TTC549 (cell line): Measurements from ENCODE around the gene KLHL36.
"Not testable (repeated sequence)": the region's sequence is repeated elsewhere in the genome, so short reads cannot be mapped to it uniquely, and the experiment has no call there.

Experiments
- FAIRE-seq: peaks from 2 replicates; lab custom pipeline; 2012; peaks lifted over from hg19 to GRCh38; lab: Jason Lieb, UNC

Gene KLHL36

DNA sequence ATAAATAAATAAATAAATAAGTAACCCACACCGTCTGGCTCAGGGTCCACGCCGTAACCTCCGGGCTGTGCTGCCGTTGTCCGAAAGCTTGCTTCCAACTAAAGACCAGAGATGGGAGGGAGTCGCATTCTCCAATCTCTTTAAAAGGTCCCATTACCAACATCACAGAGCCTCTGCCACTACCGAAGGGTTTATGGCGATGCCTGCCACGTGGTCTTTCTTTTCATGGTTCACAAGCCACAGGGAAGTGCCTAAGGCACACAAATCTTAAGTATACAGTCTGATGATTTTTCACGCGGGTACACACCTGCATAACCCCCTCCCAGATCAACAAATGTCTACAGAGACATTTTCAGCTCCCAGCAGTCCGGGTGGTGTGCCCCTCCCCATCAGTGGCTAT, 31.8 kb upstream of the KLHL36 start:
- no peak for FAIRE-seq

DNA sequence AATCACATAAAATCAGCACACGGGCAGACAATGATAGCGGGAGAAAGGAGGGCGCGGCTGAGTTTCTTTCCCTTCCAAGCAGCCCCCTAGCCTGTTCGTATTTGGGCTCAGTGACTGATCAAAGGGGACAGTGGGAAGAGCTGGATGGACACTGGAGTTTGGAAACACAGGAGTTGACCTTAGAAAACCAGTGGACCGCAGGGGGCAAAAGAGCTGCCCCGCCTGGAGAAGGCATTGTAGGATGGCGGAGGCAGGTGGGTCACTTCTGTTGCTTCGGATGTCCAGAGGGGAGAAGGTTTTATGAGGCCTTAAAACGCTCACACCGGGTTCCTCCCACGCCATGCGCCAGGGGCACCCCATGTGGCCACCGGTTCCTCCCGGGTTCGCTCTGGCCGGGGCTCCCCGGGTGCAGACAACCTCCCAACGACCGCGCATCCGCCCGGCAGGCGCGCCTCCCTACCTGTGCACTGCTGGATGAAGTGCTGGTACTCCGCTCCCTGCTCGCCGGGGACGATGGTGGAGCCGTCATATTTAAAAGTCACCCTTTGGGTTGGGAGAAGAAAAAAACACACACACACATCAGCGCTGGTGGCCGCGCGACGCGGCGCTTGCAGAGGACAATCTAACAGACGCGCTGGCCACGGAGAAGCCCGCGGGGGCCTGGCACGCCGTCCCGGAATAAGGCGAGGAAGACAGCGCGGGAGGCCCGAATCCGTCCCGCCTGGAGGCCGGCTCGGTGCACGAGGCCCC, 31.1 kb upstream of the KLHL36 start:
- FAIRE-seq: no peak

DNA sequence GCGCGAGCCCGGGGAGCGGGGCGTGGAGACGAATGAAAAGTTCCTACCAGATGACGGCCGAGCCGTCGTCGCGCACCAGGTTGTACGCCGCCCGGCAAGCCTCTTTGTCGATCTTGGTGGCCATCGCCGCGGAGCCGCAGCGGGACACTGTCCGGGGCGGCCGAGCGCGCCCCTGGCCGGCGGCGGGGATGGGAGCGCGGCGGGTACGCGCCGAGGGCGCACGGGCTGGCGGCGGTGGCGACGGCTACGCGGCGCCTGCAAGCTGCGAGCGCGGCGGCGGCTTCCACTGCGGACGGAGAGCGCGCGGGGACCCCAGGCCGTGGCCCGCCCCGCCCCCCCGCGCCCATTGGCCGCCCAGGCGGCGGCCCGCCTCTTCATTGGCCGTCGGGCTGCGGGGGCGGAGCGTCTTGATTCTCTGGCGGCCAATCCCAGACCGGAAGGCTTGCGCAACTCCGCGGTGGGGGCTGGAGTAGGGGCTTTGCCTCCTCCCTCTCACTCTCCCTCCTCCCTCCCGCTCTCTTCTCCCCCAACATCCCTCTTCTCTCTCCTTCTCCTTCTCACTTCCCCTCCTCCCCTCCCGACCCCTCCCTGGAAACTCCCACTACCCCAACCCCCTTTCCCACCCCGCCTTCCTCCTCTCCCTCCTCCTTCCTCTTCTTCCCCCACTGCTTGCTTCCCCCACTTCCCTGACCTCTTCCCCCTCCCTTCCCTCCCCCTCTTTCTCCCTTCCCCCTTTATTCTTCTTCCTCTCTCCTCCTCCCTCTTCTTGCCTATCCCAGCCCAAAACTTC, 30.3 kb upstream of the KLHL36 start, which contains the start of gene COTL1:
Gene COTL1, minus strand, starts transcription at position 288 of the 790 bp plus-strand sequence. Its CDS starts 164 bp downstream, at position 124.
- no peak for FAIRE-seq

DNA sequence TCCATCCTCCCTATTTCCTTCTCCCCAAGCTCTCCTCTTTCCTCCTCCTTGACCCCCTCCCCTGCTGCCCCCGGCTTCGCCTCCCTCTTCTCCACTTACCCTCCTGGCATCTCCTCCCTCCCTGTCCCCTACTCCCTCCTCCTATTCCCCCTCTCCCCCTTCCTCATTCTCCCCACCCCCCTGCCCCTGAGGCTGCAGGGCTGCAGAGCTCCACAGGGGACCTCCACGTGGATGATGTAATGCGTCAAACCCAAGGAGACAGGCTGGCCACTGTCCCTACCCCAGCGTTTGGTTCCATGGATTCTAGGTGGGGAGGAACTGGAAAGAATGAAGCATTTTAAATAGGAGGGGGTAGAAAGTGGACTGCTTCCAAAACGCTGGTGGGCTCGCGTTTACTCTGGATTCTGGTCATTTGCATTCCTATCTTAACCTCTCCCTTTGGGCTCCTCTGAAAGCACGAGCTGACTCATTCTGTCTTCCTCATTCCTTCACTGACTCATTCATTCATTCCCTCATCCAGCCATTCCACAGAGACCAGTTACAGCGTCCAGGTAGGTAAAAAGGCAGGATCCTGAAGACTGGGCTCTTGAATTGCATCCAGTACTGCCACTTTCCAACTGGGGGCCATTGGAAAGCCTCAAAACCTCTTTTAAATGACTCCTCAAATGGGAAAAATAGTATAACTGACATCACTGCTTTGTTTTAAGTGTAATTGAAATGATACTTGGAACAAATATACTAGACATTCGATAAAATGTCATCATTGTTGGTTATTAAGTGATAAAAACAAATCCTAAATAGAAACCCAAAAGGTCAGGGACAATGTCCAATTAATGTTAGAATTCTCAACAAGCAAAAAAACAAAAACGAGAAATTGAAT, 29.5 kb upstream of the KLHL36 start:
- FAIRE-seq: no peak

DNA sequence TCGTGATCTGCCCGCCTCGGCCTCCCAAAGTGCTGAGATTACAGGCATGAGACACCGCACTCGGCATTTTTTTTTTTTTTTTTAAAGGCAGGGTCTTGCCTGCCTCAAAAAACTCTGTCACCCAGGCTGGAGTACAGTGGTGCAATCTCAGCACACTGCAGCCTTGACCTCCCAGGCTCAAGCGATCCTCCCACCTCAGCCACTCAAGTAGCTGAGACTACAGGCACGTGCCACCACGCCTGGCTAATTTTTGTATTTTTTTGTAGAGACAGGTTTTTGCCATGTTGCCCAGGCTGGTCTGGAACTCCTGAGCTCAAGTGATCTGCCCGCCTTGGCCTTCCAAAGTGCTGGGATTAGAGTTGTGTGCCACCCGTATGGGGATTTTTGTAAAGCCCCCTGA, 27.4 kb upstream of the KLHL36 start:
- FAIRE-seq: not testable (repeated sequence)

DNA sequence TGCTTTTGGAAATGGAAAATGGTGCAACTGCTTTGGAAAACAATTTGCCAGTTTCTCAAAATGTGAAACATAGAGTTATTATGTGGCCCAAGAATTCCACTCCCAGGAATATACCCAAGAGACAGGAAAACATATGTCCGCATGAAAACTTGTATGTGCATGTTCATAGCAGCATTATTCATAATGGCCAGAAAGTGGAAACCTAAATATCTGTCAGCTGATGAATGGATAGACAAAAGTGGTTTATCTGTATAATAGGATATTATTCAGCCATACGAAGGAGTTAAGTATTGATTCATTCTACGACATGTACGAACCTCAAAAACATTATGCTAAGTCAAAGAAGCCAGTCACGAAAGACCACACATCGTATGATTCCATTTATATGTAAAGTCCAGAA, 22.8 kb upstream of the KLHL36 start:
- no peak for FAIRE-seq

DNA sequence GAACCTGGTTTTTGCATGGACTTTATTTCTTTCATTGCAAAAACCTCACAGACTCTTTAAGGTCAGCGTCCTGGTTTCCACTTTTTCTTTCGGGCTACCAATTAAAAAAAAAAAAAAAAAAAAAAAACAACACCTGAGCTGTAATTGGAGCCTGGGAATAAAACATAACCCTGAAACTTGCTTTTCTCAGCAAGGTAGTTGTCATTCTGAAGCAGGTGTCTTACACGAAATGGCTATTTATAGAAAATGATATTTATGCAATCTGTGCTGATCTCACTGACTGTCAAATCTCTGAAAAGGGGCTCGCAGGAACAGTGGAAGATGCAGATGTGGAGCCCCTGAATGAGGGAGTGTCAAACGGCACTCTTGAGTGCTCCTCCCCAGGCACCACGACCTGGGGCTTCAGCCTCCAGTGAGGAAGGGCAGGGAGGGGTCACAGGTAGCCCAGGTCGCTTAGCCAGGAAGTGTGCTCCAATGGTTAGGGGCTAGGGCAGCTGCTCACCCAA, 20.0 kb upstream of the KLHL36 start:
- FAIRE-seq: no peak

DNA sequence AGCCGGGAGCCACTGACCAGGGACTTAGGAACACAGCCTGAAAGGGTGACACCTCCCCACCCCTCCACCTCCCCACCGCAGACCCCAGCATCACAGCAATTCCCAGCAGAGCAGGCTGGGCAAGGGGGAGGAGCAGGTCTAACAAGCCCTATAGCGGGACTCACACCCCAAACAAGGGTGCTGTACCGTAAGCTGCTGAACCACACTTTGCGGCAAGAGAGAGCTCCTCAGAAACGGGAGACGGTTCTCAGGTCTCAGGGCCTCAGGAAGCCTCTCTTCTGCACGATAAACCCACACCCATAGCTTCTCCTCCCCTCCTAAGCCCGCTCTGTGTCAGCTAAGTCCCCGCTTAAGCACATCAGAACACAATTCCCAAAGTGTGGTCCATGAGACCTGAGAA, 18.7 kb upstream of the KLHL36 start:
- no peak for FAIRE-seq

DNA sequence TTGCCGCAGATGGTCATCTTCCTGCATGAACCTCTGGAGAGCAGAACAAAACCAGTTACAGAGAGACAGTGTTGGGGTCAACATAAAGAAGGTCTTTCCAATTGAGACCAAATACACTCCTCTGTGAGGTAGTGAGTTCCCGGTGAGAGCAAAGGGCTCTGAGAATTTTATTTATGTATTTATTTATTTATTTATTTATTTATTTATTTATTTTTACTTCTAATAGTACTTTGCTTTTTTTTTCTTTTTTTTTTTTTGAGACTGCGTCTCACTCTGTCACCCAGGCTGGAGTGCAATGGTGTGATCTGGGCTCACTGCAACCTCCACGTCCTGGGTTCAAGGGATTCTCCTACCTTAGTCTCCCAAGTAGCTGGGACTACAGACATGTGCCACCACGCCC, 18.3 kb upstream of the KLHL36 start:
- no peak for FAIRE-seq

DNA sequence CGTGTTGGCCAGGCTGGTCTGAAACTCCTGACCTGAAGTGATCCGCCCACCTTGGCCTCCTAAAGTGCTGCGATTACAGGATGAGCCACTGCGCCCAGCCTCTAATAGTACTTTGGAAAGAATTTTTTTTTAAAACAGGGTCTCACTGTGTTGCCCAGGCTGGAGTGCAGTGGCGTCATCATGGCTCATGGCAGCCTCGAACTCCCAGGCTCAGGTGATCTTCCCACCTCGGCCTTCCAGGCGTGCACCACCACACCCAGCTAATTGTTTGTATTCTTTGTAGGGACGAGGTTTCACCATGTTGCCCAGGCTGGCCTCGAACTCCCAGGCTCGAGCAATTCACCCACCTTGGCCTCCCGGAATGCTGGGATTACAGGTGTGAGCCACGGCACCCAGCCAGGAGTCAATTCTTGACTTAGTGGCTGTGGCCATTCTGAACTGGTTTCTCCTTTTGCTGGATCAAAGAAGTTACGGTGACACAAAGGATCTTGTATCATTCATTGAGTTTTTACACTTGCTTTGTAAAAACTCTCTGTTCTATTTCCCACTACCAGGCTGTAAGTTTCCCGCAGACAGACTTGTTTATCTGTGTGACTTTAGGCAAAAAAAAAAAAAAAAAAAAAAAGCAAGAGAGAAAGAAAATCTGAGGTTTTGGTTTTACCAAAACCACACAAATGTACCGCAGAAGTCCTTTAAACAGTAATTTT, 17.7 kb upstream of the KLHL36 start:
- FAIRE-seq: no peak

DNA sequence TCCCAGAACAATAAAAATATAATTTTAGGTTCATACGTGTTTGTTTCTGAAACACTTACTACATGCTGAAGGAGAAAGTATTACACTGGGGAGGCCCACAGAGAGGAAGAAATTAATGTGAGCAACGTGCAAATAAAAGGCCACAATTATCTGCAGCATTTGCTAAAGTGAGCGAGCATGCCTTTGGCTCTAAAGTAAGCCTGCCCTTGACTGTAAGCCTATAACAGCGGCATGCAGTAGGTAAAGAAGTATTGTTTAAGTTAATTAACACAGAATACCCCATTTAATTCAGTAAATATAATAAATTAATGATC, 17.2 kb upstream of the KLHL36 start:
- FAIRE-seq: no peak

DNA sequence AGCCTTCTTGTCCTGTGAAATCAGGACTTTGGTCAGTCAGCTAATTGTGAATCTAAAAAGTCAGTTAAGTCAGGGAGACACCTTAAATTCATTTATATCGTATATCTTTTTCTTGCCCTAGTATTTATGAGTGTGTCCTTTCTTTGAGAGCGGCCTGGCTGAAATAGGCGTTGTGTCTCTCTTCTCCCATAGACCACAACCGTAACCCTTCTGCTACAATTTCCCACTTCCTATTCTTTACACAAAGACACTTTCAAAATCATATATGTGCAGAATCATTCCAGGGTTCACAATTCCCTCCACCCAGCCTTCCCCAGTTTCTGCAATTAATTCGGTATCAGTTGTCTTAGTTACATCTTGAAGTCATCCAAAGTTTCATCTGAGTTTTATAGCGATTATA, 16.4 kb upstream of the KLHL36 start:
- FAIRE-seq: no peak

DNA sequence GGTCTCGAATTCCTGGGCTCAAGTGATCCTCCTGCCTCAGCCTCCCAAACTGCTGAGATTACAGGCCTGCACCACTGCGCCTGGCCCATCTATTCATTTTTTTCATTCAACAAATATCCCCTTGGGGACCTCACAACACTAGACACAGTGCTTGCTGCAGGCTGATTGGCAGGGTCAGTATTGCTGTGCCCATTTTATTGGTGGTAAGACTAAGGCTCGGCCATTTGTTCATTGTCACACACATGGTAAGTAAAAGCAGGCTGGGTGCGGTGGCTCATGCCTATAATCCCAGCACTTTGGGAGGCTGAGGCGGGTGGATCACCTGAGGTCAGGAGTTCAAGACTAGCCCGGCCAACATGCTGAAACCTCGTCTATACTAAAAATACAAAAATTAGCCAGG, 15.4 kb upstream of the KLHL36 start:
- FAIRE-seq: not testable (repeated sequence)

DNA sequence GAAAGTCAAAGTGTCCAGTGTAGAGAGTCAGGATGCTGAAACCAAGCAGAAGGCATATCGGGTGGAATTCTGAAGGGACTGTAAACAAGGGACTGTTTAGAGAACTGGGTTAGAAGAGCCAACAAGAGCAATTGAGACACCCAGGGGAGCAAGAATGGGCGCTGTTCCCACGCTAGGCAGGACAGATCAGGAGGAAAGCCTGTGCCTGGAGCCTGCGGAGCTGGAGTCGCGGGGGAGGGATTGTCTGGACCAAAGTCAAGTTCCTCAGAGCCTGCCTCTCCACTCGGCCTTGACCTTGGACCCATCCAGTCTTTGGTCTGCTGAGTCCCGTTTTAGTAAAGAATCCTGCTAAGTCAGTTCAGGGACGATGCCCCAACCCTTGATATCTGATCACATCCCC, 14.7 kb upstream of the KLHL36 start:
- no peak for FAIRE-seq

DNA sequence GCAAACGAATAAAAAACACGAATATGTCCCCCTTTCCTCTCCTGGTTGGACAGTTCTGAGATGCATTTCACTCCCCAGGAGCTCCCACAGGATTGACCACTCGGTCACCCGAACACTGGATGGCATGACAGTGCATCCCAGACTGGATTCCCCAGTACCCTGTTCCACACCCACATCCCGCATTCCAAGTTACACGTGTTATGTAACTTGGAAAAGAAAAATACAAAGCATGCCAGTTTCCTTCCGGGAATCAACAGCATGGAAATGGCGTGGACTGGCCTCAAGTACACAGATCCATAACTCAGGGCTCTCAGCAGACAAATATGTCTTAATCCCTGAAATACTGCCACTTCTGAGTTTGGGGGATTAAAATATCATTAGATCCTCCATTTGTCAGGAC, 12.6 kb upstream of the KLHL36 start:
- FAIRE-seq: no peak

DNA sequence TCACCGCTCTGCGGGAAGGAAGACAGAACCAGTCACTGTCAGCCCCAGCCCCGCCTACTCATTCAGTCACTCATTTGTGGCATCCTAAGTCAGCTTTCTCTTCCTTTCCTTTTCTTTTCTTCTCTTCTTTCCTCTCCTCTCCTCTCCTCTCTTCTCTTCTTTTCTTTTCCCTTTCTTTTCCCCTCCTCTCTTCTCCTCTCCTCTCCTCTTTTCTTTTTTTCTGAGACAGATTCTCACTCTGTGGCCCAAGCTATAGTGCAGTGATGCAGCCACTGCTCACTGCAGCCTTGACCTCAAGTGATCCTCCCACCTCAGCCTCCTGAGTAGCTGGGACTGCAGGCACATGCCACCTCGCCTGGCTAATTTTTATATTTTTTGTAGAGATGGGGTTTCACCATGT, 10.6 kb upstream of the KLHL36 start:
- FAIRE-seq: no peak

DNA sequence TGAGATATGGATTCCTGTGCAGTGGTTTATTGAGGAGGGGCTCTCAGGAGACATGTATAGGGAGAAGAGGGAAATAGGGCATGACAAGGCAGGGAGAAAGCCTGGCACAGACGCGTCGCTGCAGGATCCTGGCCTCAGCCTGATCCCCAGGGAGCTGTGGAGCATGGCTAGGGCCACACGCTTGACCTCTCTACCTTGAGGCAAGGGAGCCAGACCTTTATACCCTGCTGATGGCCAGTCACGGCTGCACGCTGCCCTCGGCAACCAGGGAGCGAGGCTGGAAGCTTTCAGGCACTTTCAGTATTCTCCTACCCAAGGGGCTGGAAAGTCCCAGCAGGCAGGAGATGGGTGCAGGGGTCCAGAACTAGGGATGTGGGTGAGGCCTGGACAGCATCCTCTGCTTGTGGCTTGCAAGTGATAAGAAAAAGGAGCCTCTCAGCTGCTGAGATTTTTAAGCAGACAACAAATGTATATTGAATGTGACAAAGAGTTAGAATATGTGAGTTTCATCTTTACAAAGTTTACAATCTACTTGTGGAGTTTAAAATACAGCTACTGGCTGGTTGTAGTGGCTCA, 10.0 kb upstream of the KLHL36 start:
- FAIRE-seq: no peak

DNA sequence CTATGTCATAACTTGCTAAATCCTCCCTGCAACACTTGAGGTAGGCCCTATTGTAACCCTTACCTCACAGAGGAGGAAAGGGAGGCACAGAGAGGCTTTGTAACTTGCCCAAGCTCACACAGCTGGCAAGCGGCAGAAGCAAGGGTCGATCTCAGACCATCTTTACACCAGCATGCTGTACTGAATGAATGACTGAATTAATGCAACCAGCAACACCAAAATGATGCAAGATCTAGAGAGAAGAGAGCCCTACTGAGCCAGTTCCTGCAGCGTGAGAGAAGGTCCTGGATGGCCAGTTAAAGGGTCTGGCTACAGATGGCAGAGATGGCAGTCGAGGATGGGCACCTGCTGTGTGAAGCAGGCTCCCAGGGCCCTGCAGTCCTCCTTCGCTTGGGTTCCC, 8.2 kb upstream of the KLHL36 start:
- no peak for FAIRE-seq

DNA sequence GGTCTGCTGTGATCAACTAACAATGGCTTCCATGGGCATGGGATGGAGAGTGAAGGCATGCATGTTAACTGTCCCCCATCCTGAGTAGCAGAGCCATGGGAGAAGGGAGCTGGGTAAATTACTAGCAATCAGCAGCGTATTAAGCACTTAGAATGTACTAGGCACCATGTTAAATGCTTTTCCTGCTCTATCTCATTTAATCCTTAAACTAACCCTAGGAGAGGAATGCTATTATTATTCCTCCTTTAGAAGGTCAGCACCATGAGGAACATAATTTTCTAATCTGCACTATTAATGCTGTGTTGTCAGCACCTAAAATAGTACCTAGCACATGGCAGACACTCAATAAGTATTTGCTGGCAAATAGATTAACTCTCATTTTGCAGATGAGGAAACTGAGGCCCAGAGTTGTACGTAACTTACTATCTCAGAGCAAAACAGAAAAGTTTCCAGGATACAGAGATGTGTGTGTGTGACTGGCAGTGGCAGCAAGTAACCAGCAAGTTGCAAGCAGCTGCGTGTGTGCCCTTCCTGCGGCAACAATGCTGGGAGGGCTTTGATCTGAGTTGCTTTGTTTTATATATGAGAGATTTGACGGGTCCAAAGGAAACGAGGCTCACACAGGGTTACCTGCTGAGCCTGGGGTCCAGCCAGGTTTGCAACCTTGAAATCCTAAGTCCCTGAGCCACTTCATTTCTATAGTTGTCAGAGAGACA, 6.5 kb upstream of the KLHL36 start:
- FAIRE-seq: no peak

DNA sequence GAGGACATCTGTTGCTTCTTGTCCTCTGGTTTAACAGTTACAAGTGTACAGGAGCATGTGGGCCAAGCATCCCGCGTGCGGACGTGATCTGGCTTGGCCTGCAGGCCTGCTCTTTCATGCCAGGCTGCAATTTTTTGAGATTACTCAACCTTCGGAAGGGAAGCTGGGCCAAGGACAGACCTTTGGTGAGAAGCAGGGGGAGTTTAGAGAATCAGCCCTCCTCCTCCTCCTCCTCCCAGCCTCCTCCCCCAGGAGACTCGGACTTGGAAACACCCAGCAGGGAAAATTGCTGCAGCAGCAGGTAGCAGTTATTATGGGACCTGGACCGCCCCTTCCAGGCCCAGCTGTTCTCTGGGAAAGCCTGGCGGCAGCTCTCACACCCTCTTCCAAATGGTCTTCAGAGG, 5.1 kb upstream of the KLHL36 start:
- no peak for FAIRE-seq

DNA sequence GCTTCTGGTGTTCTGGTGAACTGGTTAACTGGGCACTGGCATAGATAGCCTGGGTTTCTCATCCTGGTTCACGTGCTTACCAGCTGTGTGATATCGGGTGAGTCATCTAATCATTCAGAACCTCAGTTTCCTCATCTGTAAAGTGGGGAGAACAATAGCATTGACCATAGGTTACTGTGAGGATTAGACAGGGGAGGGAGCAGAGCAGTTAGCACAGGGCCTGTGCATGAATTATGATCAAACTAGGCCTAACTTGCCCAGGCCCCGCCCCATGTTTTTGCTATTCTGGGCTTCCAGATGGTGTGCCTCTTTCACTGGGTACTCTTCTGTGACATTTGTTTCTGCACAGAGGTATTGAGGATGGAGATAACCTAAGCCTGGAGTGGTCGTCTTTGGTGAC, 4.6 kb upstream of the KLHL36 start:
- no peak for FAIRE-seq
